NCI-H1105 treated with DMSO at 0.1 percent for 48 hours (cell line): ENCODE measurements around the gene TMUB1.

Source experiments
- DNase-seq: peaks from one replicate; lab custom pipeline; 2025; lab: John Stamatoyannopoulos, UW

TMUB1 gene

DNA sequence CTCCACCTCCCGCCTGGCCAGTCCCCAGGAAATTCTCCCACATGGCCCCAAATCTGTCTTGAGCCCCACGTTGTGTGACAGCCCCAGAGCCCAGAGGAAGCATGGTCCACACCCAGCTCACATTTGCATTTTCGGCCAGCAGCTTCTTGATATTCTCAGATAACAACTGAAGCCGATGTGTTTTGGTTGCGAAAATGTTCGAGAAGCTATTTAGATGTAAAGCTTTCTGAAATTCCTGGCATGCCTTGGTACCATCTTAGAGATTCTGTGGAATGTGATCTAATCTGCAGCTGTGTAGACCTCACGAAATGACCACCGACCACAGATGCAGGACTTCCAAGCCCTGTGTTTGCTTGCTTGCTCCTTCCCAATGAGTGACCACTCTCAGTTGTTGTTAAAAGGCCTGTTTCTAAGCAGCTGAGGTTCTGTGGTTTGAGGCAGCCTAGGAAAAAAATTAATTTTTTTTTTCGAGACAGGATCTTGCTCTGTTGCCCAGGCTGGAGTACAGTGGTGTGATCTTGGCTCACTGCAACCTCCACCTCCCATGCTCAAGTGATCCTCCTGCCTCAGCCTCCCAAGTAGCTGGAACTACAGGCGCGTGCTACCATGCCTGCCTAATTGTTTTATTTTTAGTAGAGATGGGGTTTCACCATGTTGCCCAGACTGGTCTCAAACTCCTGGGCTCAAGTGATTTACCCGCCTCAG is 15.1 kb downstream of the TMUB1 start:
- DNase-seq = no peak

DNA sequence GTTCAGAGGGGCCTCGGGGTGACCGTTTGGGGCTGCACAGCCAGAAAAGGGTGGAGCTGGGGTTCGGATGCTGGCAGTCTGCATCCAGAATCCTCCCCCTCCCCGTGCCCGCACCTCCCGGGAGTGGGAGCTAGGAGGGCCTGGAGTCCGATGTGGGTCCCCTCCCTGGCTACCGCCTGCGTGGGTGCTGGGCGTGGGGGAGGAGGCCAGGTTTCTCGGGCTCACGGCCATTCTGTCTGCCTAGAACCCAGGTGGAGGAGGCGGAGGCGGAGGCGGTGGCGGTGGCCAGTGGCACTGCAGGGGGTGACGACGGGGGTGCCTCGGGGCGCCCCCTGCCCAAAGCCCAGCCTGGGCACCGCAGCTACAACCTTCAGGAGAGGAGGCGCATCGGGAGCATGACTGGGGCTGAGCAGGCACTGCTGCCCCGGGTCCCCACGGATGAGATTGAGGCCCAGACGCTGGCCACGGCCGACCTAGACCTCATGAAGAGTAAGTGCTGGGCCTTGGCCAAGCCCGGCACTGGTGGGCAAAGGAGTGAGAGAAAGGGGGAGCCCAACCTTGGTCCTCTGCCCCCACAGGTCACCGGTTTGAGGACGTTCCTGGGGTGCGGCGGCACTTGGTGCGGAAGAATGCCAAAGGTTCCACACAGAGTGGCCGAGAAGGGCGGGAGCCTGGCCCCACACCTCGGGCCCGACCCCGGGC is 16.9 kb downstream of the TMUB1 start:
- DNase-seq = no peak

DNA sequence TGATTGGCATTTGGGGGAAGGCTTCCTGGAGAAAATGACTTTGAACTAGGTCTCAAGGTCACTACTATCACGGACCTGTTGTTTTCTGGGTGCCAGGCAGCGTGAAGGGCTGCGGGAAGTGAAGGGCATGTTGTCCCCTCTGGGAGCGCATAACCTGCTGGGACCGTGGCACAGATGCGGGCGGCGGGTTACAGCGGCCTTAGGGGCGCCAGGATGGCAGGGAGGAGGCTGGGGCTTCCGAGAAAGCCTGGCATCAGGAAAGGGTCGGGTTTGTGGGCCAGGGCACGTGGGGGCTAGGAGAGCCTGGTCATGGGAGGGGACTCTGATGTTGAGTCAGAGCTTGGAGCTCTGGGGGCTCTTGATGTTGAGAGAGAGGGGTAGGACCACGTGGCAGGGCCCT is 17.8 kb downstream of the TMUB1 start:
- no peak for DNase-seq

DNA sequence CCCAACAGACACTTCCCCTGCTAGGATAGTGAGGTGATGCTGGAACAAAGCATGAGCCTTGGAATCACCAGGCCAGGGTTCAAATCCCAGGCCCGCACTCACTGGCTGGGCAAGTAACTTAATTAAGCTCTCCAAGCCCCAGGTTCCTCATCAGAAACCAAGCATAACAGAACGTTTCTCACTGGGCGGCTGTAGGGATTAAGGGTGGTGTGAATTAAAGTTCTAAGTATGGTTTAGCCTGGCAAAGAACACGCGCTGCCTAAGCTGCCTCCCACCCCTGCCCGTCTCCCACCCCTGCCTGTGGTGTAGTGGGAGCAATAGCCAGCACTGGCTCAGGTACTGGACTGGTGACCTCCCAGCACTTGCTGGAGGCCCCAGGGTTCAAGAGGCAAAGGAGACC is 18.3 kb downstream of the TMUB1 start:
- DNase-seq = no peak

DNA sequence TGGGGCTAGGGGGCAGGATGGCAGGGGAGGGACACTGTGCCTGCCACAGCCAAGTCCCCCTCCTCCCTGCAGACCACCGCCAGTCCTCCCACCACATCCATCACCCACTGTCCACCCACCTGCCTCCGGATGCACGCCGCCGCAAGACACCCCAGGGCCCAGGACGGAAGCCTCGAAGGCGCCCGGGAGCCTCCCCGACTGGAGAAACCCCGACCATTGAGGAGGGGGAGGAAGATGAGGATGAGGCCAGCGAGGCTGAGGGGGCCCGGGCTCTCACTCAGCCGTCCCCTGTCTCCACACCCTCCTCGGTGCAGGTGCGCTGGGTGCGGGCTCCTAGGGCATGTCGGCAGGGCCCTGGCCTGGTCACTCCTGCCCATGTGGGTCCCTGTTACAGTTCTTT is 18.8 kb downstream of the TMUB1 start:
- DNase-seq = no peak

DNA sequence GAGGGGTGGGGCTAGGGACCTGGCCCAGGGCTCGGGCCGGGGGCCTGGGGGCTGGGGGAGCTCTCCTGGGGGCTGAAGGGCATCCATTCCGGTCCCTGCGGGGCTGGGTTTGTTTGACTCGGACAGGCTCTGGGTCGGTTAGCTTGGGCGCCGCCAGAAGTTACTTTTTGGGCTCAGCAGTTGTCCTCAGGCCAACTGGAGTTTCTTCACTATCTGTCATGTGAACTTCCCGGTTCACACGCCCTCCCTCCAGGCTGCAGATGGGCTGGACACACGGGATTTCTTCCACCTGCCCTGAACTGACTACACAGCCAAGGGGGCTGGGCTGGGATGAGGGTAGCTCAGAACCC is 20.1 kb downstream of the TMUB1 start:
- no peak for DNase-seq

DNA sequence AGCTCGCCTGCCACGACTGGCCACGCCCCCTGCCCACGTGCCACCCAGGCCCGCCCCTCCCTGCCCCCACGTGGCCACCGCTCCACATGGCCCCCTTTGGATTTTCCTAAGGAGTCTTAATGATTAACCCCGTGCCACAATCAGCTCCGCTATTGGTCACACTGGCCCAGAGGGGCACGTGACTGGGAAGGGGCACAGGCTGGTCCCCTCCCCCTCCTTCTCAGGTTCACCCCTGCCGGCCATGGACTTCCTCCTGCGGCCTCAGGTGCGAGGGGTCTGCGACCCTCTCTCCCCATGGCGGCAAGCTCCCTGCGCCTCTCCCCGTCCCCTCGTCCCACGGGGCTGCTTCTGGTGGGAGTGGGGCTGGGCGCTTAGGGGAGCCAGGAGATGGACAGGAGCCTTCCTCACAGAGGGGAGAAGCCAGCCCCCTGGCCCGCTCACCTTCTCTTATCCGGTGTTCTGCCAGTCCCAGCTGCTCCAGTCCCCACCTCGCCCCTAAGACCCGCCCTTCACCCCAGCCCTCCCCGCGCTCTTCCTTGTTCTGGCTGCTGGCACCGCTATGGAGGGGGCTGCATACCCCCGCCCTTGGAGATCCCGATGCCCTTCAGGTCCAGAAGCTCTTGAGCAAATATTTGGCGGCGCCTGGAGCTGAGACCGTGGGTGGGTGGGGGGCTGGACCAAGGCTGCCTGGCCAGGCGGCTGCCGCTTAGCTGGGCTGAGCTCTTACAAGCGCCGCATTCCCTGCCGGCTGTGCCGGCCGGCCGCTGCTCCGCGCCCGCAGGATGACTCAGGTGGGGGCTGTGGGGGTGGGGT is 20.7 kb downstream of the TMUB1 start:
- DNase-seq = no peak

DNA sequence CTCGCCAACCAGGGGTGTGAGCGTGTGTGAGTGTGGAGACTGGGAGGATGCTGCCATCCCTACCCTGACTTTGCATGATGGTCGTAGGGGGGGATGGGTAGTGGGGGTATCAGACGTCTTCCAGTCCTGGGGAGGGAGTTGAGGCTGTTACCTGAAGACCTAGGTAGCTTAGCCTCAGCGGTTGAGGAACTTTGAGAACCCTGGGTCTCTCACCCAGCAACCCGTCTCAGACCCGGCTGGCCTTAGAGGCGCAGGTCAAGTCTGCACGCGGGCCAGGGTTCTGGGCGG is 21.2 kb downstream of the TMUB1 start:
- no peak for DNase-seq

DNA sequence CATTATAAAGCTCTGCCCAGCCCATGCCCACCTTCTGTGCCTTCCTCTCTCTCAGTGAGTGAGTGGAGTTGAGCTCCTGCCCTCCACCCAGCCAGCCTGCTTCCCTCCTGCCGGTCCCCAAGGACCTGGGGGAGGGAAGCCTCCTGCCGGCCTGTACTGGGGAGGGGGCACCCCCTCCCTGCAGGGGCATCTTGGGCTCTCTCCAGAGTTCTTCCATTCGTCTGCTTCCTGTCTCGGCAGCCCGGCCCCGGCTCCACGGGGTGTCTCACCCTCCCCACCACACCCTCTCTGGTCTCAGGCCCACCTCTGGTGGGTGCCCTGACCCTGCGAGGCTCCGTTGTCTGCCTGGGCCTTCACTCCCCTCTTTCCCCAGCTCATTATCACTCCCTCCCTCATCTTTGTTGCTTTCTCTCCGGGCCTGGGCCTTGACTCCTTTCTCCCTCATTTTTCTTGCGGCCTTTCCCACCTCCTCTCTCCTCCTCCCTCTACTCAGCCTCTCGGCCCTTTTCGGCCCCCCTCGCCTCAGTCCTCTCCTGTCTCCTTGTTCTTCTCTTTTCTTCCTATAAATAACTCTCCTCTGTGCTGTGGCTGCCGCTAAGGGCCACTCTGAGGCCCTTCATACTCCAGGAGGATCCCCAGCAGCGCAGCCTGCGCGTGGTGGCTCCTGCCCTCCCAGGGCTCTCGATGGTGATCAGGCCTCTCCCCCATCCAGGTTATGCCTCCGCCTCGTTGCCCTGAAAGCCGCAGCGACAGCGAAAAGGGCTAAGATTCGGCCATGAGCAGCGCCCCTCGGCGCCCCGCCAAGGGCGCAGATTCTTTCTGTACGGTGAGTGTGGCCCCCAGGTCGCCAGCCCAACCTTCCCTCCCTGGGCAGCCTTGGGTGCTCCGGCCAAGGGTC is 21.8 kb downstream of the TMUB1 start:
- no peak for DNase-seq

DNA sequence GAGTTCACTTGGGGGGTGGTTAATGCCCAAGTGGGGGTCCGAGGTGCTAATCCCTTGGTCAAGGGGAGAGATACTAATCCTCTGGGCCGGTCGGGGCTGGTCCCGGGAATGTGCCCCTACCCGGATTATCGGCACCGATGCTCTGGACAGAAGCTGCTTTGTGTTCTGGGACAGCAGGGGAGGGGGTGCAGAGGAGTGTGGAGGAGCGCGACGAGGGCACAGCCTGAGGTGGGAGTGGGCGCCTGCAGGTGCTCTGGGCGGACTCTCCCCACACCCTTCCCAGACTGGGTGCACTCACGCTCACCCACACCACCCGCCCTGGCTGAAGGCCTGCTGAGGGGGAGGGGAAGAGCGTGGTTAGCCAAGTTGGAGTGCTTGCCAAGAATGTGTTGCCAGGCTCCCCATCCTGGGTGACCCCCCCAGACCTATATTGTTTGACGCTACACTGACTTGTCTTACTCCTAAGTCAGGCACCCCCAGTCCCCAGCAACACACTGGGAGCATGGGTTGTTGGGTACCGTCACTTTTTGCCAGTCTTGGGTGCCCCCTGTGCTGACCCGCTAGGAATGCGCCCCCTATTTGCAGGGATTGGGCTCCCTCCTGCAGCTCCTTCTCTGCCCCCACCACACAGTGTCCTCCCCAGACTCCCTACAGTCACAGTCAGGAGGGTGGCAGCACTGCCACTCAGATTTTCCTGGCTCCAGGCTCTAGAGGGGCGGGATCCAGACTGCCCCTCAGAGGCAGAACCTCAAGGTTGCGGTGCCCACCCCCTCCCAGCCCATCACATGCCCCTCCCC is 22.7 kb downstream of the TMUB1 start:
- DNase-seq = no peak

DNA sequence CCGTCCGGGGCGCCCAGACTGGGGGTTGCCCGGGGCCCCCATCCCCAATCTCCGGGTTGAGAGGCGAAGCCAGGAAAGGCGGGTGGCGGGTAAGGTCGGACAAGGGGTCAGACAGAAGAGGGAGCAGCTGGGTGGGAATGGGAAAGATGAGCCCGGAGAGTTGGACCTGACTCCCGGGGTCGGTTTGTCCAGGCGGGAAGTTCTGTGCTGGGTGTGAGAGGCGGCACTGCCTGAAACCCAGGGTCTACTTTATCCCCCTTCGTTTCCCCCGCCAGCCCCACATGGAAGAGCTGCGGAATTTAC is 23.2 kb downstream of the TMUB1 start:
- DNase-seq = no peak

DNA sequence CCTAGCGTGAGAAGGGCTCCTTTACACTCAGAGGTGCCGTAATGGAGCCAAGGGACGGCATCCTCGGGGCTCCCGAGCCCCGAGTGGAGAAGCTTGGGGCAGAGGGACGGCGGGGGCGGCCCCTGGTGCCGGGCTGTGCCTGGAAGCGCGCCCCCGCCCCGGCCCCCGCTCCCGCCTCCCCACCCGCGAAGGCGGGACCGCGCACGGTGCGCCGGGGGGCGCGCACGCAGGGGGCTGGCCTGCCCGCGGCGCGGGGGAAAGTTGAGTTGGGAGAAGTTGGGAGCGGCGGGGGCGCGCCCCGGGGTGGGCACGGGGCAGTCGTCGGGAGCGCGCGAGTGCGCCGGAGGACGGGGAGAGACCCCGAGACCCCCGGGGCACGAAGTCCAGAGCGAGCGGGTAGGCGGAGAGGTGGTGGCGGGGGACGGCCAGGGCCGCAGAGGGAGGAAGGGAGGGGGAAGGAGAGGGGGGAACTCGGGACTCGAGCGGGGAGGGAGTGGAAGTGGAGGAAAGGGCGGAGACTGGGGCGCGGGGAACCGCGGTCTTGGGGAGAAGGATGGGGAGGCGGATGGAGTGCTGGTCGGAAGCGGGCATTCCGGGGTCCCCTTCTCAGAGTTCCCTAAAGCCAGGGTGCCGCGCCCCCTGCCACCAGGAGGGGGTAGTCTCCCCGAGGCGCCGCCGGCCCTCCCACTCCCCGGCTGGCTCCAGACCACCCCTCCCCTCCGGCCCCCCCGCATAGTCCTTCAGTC is 23.8 kb downstream of the TMUB1 start, which contains the start of gene SLC4A2:
Gene SLC4A2 (plus strand): TSS at position 223 of the 746 bp plus-strand sequence. CDS start 2,399 bp downstream, outside the sequence.
- DNase-seq = peak; percentile 57

DNA sequence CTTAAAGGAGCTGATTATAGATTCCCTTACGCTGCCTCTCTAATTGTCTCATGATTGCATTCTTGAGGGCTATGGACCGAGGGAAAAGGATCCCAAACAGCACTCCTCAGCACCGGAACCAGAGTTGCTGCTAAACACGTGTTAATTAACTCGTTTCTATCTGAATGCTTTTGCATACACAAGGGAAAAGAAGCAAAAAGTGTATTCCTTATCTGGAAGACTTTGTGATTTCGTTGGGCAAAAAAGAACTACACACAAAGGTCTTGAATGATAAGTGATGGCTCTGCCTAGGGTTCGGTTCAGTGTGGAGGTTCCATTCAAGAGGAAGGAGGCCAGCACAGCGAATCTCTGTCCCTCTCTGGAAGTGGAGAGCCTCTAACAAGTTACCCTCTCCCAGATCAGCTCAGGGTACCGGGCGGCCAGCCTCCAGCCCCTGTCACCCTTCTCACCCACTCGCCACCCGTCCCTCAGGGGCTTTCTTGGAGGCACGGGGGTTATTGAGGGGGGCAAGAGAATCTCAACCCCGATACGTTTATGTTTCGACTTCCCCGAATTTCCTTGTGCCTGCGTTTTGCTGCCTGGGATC is 24.4 kb downstream of the TMUB1 start:
- DNase-seq = no peak

DNA sequence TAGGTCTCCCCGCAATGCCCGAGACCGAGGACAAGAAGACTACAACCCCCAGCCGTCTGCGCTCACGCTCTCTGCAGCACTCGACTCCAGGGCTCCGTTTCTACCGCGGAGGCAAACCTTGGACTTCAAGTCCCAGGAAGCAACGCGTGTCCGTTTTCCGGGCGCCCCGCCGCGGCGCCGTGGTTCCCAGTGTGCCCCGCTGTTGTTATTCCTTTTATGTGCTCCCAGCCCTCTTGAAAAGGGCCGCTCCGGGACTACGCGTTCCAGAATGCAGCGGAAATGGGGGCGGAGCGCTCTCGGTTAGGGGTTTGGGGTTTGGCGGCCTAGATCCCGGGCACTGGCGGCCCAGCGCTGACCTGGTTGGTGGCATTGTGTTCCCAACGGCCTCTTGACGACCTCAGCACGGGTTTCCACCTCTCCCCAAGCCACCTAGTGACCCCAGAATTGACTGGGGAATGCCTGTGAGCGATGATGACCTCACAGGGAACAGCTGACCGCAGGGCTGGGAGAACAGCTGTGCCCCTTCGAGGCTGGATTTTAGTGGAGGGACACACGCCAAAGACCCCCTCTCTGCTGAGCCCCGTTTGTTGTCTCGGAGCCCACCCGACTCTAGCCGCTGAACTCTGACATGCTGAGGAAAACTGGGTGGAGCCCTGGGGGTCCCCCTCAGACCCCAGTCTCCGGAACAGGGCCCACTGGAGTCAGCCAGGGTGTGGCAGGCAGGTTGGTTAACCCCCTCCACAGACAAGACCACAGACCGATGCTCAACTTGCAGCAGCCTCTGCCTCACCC is 25.1 kb downstream of the TMUB1 start:
- peak; percentile 99 for DNase-seq

DNA sequence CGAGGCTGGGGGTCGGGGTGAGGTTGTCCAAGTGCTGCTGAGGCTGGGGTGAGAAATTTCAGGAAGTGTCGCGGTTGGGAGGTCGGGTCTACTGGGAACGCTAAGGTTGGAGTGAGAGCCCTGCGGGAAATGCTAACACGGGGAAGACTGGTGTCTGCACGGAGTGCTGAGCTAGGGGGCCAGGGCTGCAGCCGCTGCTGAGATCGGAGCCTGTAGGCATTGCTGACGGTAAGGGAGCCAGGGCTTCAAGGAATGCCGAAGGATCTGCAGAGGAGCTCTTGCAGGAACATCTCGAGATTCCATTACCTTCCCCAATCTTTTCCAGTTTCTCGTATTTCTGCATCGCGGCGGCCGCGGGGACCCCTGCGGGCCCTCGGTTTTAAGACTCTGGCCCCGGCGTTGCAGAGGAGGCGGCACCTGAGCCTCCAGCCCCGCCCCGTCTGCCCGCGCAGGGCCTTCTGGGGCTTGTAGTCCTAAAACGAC is 25.7 kb downstream of the TMUB1 start, which contains the start of gene CDK5:
Gene CDK5 (minus strand): TSS at position 392 of the 483 bp plus-strand sequence. CDS start 49 bp downstream, at position 343.
- no peak for DNase-seq

DNA sequence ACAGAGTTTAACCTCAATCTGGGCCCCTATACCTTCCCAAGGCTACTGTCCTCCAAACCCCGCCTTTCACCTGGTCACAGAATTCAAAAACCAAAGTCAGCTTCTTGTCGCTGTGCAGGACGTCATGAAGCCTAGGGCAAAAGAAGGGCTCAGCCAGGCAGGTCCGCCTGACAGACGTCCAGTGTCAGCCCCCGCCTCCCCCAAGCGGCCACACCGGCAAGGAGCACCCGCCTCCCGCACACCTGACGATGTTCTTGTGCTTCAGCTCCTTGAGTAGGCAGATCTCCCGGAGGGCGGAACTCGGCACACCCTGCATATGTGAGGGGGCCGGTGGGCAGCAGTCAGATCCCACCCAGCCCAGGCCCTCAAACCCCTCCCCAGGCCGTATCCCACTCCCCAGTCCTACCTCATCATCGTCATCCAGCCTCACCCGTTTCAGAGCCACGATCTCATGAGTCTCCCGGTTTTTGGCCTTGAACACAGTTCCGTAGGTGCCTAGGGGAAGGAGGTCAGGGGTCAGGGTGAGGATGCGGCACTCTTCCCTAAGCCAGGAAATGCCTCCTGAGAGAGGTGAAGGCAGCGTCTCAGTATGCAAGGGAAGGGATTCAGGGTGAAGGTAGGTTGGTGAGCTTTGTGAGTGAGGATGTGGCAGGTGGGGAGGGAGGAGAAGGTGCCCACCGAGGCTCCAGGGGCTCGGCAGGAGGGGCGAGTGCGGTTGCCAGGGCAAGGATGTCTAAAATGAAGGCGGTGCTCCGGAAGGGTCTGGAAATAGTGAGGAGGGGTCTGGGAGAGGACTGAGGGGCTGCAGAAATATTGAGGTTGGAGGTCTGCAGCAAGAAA is 26.4 kb downstream of the TMUB1 start:
- DNase-seq = no peak

DNA sequence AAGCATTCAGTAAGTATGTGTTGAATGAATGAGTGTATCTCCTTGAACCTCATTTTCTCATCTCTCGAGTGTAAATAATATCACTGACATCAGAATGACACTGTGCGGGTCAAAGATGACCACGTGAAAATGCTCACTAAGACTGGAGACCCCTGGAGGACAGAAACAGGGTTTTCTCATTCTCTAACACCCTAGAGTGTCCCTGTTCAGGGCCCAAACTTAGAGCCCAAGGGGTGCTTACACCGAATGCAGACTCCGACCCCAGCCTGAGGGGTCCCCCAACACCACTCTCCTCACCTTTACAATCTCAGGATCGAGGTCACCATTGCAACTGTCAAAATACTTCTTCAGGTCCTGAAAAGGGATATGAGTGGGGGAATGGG is 27.0 kb downstream of the TMUB1 start:
- no peak for DNase-seq

DNA sequence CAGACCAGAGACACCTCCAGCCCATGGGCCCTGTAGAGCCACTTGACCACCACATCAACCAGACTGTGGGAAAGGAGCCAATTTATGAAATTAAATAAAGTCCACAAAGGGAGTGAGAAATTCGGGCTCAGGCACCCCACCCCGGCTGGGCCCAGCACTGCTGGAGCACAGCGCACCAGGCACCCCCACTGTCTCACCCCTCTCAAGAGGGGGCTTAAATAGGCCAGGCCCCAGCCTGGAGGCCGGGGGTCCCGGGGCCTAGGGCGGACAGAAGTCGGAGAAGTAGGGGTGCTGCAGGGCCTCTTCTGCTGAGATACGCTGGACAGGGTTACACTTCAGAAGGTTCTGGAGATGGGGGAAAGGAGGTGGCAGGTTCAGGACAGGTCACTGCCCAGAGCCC is 29.5 kb downstream of the TMUB1 start:
- DNase-seq = no peak
